Measurements from ENCODE around the gene ZBTB16.

DNA sequence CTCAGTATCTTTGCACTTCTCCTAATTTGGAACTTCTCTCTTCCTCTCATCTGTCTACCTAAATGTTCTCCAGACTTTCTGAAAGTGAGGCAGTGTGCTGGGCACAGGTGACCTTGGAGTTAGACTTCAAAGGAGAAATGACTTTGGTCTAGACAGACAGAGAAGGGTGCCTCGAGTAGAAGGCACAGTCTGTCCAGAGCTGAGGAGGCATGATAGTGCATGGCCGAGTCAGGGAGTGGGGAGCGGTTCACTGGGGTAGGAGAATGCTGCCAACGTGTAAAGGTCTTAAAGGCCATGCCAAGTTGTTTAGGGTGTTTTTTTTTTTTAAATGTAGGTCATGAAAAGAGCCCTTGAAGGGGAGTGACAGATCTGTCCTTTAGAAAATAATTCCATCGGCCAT, 17.3 kb upstream of the ZBTB16 start:
- TF ChIP-seq POLR2A (IDR thresholded peaks at IDR 0.05): no peak
- TF ChIP-seq, protein P1, sequence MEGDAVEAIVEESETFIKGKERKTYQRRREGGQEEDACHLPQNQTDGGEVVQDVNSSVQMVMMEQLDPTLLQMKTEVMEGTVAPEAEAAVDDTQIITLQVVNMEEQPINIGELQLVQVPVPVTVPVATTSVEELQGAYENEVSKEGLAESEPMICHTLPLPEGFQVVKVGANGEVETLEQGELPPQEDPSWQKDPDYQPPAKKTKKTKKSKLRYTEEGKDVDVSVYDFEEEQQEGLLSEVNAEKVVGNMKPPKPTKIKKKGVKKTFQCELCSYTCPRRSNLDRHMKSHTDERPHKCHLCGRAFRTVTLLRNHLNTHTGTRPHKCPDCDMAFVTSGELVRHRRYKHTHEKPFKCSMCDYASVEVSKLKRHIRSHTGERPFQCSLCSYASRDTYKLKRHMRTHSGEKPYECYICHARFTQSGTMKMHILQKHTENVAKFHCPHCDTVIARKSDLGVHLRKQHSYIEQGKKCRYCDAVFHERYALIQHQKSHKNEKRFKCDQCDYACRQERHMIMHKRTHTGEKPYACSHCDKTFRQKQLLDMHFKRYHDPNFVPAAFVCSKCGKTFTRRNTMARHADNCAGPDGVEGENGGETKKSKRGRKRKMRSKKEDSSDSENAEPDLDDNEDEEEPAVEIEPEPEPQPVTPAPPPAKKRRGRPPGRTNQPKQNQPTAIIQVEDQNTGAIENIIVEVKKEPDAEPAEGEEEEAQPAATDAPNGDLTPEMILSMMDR (IDR thresholded peaks at IDR 0.05): no peak
